HL-60/S4 treated with phorbol 12-myristate 13-acetate at 8.2 ng/mL for 4 days and 3 days (cell line): ENCODE results near the gene TRANK1.
"Not testable (repeated sequence)": the region's sequence is repeated elsewhere in the genome, so short reads cannot be mapped to it uniquely, and the experiment has no call there.

Experiments used
- in situ Hi-C: fragments of 300-500 bp; cut with MboI; formaldehyde crosslinking; loops from 2 replicates; pipeline ENCODE4 v1.15.0; 2022; ENCODE audit warnings: low sequenced_read_pairs

TRANK1 gene

GRCh38 chr3:36923523-36923943 is 21.3 kb downstream of the TRANK1 start:
- in situ Hi-C loops: no loop called here

- in situ Hi-C loops: no loop called here
Measured at GRCh38 chr3:36920884-36921567, 23.8 kb downstream of the TRANK1 start.

- in situ Hi-C loops: no loop called here
Measured at GRCh38 chr3:36919439-36920160, 25.3 kb downstream of the TRANK1 start.

- in situ Hi-C loops: no loop called here
Measured at GRCh38 chr3:36918050-36918449, 26.8 kb downstream of the TRANK1 start.

- in situ Hi-C loops: no loop called here
Measured at GRCh38 chr3:36911990-36912804, 32.7 kb downstream of the TRANK1 start.

- in situ Hi-C loops: no loop called here
Measured at GRCh38 chr3:36909666-36910065, 35.2 kb downstream of the TRANK1 start.

GRCh38 chr3:36909181-36909580 is 35.7 kb downstream of the TRANK1 start:
- in situ Hi-C loops: no loop called here

GRCh38 chr3:36908647-36909180 is 36.1 kb downstream of the TRANK1 start:
- in situ Hi-C loops: no loop called here

GRCh38 chr3:36907911-36908646 is 36.8 kb downstream of the TRANK1 start:
- in situ Hi-C loops: no loop called here

GRCh38 chr3:36906504-36907149 is 38.2 kb downstream of the TRANK1 start:
- in situ Hi-C loops: no loop called here

GRCh38 chr3:36905545-36905944 is 39.3 kb downstream of the TRANK1 start:
- in situ Hi-C loops: no loop called here

GRCh38 chr3:36904641-36905040 is 40.2 kb downstream of the TRANK1 start:
- in situ Hi-C loops: no loop called here

- in situ Hi-C loops: not testable (repeated sequence)
Measured at GRCh38 chr3:36904065-36904464, 40.8 kb downstream of the TRANK1 start.

GRCh38 chr3:36903119-36903882 is 41.6 kb downstream of the TRANK1 start:
- in situ Hi-C loops: no loop called here

GRCh38 chr3:36901588-36901987 is 43.3 kb downstream of the TRANK1 start:
- in situ Hi-C loops: no loop called here

- in situ Hi-C loops: no loop called here
Measured at GRCh38 chr3:36900474-36901443, 44.1 kb downstream of the TRANK1 start.

GRCh38 chr3:36895496-36896409 is 49.1 kb downstream of the TRANK1 start:
- in situ Hi-C loops: no loop called here
